Stimulated activated CD4-positive, alpha-beta T cell treated with anti-CD3 and anti-CD28 coated beads, Interleukin-1b, Interleukin-23, amount 100 ng/mL, for 48 hours (primary cell): ENCODE measurements around the gene C5orf63.
"Not testable (repeated sequence)": the region's sequence is repeated elsewhere in the genome, so short reads cannot be mapped to it uniquely, and the experiment has no call there.

Experiments
- DNase-seq: peaks from one replicate; pipeline ENCODE4 v3.0.0-alpha.2; 2020

C5orf63 gene

DNA sequence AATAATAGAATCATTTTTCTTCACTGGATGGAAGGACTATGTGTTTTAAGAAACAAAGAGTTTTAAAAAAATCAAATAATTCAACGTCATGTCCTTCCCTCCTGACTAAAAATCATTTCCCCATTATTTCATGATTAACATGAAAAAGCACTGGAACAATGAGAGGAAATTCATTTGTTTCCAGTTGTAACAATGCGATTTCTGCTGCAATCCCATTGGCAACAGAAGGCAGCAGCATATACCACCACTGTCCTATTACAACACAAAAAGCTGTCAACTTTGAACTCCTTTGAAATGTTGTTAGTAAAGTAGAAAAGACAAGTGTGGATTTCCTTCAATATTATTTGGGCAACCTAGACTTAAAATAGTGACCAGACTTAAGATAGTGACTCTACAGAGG lies 3.1 kb downstream of the C5orf63 start:
- DNase-seq, result no peak

- no peak for DNase-seq
Observed at GRCh38 chr5:127068493-127069214, 4.6 kb downstream of the C5orf63 start.

GRCh38 chr5:127066721-127067120 lies 6.6 kb downstream of the C5orf63 start:
- DNase-seq, result no peak

DNA sequence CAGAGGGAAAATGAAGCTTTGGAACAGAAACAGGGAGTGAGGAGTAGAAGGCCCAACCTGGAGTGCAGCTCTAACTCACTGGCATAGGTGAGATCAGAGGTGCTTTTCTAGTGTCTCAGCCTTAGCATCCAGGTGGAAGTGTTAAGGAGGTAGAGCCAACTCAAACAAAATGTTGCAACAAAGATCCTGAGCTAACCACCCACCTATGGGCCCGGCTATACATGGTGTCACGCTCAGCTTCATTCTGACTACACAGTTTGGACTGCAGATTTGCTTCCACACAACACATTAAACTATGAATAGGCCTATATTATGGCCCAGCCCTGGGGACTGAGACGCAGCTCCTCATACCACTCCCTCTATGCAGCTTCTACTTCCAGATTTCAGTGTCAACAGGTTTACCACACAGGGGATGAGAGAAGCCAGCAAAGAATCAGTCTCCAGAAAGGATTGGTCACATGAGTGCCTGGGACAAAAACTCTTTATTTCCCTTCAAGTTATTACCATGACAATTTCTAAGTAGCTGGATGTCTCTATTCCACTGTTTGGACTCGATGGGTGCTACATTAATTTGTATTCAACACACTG lies 9.0 kb downstream of the C5orf63 start:
- DNase-seq, result no peak

DNA sequence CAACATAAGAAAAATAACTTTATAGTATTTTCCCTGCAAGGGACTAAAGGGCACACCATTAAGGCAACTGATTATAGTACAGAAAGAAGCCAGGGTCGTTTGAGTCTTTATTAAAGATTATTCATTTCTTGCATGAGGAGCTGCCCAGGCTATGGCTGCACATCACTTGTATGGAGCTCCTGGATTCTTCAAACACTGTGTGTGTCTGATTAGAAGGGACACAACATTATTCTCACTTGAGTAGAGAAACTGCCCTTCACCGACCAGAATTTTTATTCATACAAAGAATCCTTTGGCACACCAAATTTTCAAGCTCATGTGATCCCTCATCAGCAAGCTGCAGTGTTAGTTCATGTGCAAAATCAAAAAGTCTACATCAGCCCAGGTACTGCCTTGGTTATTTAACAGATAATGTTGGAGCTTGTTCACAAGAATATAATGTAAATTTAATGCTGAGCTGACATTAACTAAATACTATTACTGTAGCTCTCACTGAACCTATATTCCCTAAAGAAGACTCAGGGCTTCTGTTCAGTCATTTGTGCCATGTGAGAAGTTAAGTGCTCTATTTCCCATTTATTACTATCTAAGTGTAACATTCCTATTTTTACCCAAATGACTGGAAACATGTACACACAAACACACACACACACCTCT lies 9.9 kb downstream of the C5orf63 start:
- no peak for DNase-seq

DNA sequence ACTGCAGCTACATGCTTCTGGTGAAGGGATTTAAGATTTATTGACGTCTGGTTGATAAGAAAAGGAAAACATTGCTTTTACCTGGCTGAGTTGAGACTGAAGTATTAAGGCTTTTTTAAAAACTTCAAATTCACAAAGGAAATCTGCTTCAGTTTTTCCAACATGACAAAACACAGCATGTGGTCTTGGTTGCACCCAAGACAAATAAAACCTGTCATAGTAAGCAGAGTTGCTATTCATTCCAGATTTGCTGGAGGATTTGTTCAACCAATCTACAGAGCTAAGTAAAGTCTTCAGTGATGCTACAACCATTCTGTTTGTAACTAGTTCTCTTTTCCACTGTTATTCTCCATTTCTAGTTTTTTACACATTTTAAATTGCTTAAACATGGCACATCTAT lies 11.3 kb downstream of the C5orf63 start:
- no peak for DNase-seq

DNA sequence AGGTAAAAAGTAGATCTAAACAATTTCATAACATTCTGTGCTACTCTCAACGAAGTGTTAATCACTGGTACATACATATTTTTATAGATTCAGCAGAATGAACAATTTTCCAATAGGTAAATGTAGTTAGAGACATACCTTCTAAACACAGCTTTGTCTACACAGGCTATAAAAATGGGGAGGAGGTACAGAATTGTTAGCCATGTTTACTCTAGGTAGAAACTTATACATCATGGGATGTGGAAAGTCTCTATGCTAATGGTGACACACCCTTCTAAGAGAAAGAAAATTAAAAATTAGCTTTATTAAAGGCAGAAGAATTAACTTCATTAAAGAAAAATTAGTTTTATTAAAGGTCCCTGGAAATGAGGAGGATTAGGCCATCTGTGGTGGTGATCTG lies 11.8 kb downstream of the C5orf63 start:
- no peak for DNase-seq

- no peak for DNase-seq
Observed at GRCh38 chr5:127060470-127060985, 12.8 kb downstream of the C5orf63 start.

GRCh38 chr5:127056896-127057295 lies 16.4 kb downstream of the C5orf63 start:
- no peak for DNase-seq

DNA sequence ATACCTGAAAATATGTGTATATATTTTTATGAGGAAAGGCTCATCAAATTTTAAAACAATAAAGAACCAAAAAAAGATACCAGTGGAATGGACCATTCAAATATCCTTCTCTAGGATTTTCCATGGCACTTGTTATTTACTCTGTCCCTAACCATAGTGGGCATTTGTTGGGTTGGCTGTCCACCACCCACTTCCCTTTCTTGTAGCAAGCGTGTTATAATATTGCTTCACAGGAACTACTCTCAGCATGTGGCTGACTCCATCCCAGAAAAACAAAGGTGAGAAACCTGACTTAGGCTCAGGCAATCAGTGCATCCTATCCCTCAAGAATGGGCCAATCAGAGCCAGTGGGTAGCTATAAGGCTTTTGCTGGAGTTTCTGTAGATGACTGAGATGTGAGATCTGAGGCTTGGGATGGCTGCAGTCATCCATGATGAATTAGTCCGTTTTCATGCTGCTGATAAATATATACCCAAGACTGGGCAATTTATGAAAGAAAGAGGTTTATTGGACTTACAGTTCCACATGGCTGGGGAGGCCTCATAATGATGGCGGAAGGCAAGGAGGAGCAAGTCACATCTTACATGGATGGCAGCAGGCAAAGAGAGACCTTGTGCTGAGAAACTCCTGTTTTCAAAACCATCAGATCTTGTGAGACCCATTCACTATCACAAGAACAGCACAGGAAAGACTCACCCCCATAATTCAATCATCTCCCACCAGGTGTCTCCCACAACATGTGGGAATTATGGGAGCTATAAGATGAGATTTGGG lies 17.2 kb downstream of the C5orf63 start:
- DNase-seq, result no peak

- not testable (repeated sequence) for DNase-seq
Observed at GRCh38 chr5:127053551-127053950, 19.8 kb downstream of the C5orf63 start.

GRCh38 chr5:127053049-127053448 lies 20.3 kb downstream of the C5orf63 start:
- no peak for DNase-seq

DNA sequence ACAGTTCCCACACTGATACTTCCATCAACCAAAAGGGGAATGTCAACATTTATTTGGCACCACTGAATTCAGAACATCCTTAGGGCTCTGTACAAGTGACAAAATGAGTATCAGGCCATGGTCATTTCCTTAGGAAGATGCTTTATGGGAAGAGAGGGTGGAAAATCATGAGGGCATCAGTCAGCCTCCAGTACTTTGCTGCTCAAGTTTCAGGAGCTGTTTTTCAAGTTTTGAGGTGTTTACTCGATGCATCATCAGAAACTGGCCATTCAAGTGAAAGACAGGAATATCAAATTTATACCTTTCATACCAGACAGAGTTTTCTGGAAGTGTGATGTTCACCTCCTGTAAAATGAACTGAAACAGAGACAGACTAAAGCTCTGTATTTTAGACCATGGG lies 21.7 kb downstream of the C5orf63 start:
- no peak for DNase-seq

DNA sequence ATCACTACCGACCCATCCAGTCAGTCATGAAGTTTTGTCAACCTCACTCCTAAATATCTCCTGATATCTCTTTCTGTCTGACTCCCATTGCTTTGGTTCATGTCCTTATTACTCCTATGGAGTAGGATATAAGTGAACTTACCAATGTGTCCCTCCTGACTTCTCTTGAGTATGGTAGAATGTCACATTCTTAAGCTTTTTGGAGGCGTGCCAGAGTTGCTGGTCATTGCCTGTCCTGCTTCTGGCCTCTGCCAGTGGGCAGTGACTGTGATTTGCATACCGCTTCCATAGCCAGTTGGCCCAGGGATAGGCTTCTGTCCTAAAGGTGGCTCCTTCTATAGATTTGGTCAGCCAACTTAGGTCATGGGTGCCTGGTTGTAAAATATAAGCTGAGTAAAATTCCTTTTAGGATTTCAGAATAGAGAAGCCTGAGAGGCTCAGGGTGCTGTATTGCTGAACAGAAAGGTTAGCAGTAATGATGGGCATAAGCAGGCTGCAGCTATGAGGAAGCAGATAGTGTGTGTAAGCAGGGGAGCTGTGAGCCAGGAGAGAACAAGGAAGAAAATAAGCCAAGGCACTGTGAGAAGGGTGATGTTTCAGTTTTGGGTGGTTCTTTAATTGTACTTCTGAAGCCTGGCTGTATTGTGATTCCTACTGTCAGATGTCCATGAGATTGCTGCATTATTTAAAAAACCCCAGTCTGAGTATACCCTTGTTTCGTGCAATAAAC lies 26.8 kb downstream of the C5orf63 start:
- DNase-seq, result no peak

- no peak for DNase-seq
Observed at GRCh38 chr5:127042593-127042992, 30.7 kb downstream of the C5orf63 start.

DNA sequence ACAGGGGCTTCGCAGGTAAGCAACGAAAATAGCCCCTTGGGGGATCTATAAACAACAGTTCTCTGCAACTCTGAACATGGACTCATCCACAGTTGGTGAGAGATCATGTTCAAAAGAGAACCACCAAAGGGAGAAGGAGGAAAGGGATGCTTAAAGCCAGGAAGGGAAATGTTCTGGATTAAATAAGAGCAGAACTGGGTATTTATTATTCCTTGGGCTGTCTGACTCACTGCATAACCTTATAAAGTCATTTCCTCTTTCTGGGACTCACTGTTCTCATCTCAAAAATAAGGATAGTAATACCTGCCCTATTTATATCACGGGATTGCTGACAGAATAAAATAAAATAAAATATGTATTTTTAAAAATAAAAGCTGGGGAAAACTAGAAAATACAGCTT lies 31.7 kb downstream of the C5orf63 start:
- no peak for DNase-seq

GRCh38 chr5:127040796-127041520 lies 32.3 kb downstream of the C5orf63 start:
- DNase-seq, result no peak

DNA sequence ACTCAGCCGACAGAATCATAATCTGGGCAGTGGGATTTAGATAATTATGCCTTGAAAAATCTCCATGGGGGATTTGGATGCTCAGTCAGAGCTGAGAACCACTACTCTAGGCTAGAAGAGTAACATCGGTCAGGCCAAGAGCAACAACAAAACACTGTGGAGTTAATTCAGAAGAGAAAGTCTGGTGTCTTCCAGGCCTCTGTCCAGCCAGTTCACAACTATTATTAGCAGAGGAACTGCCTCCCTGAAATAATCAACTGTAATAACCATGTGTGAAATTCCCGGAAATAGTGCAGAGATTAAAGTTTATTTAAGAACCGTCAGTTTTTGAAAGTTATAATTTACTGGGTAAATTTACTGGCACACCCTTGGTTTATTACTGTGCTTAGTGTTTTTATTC lies 34.8 kb downstream of the C5orf63 start:
- DNase-seq, result no peak

GRCh38 chr5:127031863-127032232 lies 41.5 kb downstream of the C5orf63 start:
- DNase-seq, result no peak

GRCh38 chr5:127031147-127031862 lies 42.0 kb downstream of the C5orf63 start:
- peak; percentile 4 for DNase-seq
